ENCODE results near the gene RABGAP1L. TPM values are rescaled to one million over a fixed set of nuclear protein-coding genes. Genes with fewer than 3 reads are reported as not detected.
"Not testable (repeated sequence)": the region's sequence is repeated elsewhere in the genome, so short reads cannot be mapped to it uniquely, and the experiment has no call there.

RABGAP1L gene
- total RNA-seq, 1 donor from 2014 or later = 28.8 TPM

DNA sequence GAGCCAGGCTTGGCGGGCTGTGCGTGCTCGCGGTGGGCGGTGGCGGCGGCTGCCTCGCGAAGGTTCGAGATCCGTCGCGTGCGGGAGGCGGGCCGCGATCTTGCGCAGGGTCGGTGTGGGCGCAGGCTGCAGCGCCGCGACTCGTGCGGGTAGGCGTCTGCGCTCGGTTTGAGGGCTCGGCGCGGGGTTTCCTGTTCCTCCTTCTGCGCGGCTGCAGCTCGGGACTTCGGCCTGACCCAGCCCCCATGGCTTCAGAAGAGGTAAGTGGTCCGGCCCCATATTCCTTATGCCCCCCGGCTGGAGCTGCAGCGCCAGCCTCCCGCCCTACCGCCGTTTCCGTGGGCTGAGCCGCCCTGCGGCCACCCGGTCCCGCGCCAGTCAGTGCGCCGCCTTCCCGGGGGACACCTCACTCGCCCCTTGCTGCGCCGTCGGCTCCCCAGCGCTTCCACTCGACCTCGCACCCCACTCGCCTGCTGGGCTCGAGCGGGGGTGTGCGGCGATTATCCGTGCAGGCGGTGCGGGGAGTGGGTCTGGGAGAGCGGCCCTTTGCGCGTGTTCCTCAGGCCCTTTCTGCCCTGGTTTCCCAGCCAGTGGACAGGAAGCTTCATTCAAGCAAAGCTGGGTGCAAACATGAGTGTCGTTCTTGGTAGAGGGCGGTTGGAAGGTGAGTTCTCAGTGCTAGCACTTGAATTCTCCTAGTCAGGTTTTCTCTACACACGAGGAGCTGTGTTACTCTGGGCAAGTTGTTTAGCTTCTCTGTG is 840.8 kb downstream of the RABGAP1L start, which contains the start of gene CACYBP:
Gene CACYBP (plus strand): TSS at position 12 of the 761 bp plus-strand sequence. CDS start 234 bp downstream, at position 246.
- peaks cover 41% of the 10 kb centered on the region for H3K4me1 Mint-ChIP-seq (ENCODE audit: low read depth)
- no peaks in the 10 kb centered on the region for H3K27me3 Mint-ChIP-seq (ENCODE audit: low read depth)
- intact Hi-C loops (cut with micrococcal nuclease) = loop anchor here (1.0 to 10.0 kb wide), 7 partner anchors 23 to 1523 kb away; partner anchors contain the start of genes GAS5, MRPS14, PRDX6 and RABGAP1L
- H3K27ac Mint-ChIP-seq = peak within 1 kb of the TSS; percentile 81
- DNase-seq (ENCODE audit: low spot score) = no peak
- H3K36me3 Mint-ChIP-seq (ENCODE audit: low read depth) = peaks cover 44% of the 10 kb centered on the region
- H3K4me3 Mint-ChIP-seq (ENCODE audit: low read depth) = no peak within 1 kb of the TSS
- H3K9me3 Mint-ChIP-seq = no peaks in the 10 kb centered on the region

DNA sequence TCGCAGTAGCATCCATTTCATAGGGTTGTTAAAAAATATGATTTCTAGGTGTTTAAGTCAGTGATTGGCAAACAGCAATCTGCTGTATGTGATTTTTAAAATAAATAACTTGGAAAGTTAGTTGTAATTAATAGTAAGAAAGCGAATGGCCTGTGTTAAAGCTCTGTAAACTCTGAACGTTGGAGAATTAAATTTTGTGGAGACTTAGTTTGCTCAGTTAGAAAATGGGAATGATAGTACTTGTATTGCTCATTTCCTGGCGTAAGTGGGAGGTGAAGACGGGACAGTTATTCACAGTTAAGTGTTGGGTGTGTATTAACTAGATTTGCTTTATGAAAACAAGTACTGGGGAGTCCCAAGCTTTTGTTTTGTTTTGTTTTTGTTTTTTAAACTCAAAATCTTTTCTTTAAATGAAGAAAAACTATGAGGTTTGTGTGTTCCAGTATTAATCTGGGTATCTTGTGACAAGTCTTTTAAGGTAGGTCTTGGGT is 841.4 kb downstream of the RABGAP1L start:
- H3K4me1 Mint-ChIP-seq (ENCODE audit: low read depth) = peaks cover 47% of the 10 kb centered on the region
- H3K4me3 Mint-ChIP-seq (ENCODE audit: low read depth) = no peak overlapping the region
- H3K27ac Mint-ChIP-seq = peak overlapping the region; percentile 81
- peaks cover 51% of the 10 kb centered on the region for H3K36me3 Mint-ChIP-seq (ENCODE audit: low read depth)
- no peaks in the 10 kb centered on the region for H3K9me3 Mint-ChIP-seq
- DNase-seq (ENCODE audit: low spot score) = no peak
- intact Hi-C loops (cut with micrococcal nuclease) = no loop called here
- no peaks in the 10 kb centered on the region for H3K27me3 Mint-ChIP-seq (ENCODE audit: low read depth)

DNA sequence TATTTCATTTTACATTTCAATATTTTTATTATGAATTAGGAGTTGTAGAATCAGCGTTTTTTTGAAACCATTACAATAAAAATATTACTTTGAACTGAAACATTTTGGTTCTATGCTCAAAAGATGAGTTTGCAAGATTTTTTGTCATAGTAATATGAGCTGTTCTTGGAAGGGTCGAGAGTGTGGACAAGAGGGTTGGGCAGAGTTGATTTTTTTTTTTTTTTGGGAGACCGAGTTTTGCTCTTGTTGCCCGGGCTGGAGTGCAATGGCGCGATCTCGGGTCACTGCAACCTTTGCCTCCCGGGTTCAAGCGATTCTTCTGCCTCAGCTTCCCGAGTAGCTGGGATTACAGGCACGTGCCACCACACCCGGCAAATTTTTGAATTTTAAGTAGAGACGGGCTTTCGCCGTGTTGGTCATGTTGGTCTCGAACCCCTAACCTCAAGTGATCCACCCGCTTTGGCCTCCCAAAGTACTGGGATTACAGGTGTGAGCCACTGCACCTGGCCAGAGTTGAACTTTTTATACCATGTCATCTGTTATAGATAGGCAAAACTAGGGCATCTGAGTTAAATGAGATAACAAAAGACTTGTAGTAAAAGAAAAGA is 843.7 kb downstream of the RABGAP1L start:
- H3K9me3 Mint-ChIP-seq = no peaks in the 10 kb centered on the region
- H3K36me3 Mint-ChIP-seq (ENCODE audit: low read depth) = peaks cover 56% of the 10 kb centered on the region
- no peak for DNase-seq (ENCODE audit: low spot score)
- no peaks in the 10 kb centered on the region for H3K27me3 Mint-ChIP-seq (ENCODE audit: low read depth)
- peaks cover 44% of the 10 kb centered on the region for H3K4me1 Mint-ChIP-seq (ENCODE audit: low read depth)
- H3K27ac Mint-ChIP-seq = peak overlapping the region; percentile 61
- intact Hi-C loops (cut with micrococcal nuclease) = no loop called here
- H3K4me3 Mint-ChIP-seq (ENCODE audit: low read depth) = peak overlapping the region; percentile 40

DNA sequence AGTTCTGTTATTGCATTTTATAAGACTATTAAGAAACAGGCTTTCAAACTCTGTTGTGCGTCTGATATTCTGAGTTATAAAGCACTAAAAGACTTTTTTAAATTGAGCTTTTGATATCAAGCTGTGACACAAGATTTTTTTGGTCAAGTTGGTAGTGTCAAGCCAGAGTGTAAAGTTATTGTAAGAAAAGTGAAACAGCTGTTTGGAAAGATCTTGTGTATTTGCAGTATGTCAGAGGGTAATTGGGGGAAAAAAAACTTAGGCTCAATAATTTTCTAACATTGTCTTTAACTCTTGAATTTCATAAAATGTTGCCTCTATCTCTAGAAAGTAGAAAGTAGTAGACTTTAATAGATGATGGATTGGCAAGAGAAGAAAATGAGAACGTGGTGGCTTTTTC is 844.2 kb downstream of the RABGAP1L start:
- DNase-seq (ENCODE audit: low spot score) = no peak
- intact Hi-C loops (cut with micrococcal nuclease) = no loop called here
- H3K27me3 Mint-ChIP-seq (ENCODE audit: low read depth) = no peaks in the 10 kb centered on the region
- peak overlapping the region; percentile 40 for H3K4me3 Mint-ChIP-seq (ENCODE audit: low read depth)
- peaks cover 61% of the 10 kb centered on the region for H3K36me3 Mint-ChIP-seq (ENCODE audit: low read depth)
- peaks cover 46% of the 10 kb centered on the region for H3K4me1 Mint-ChIP-seq (ENCODE audit: low read depth)
- H3K9me3 Mint-ChIP-seq = no peaks in the 10 kb centered on the region
- H3K27ac Mint-ChIP-seq = peak overlapping the region; percentile 61

DNA sequence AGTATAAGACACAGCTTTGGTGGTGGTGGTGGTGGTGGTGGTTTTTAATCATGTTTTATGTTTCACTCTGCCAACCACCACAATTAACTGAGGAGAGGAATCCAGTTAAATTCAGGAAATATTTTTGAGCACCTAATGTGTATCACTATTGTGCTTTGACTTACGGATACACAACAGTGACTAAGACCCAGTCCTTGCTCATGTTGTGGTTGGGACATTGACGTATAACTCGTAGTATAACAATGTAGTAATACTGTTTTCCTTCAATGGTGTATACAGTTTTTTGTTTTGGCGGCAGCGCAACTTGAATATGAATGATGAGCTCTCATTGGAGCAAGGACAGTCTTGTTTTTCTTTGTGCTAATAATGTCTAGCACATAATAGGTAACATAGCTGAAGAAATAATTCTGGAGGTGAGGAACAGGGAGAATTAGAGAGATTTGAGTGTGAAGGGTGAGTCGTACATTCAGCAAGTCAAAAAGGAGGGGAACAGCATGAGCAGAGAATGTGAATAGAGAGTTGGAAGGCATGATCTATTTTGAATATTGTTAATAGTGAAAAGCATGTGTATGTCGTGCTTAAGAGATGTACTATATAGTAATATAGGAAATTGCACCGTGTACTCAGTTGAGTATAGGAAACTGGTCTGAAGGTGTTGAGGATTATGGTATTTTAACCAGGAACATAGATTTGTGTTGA is 845.9 kb downstream of the RABGAP1L start:
- Mint-ChIP-seq H3K9me3 (no peaks in the 10 kb centered on the region), H3K4me3 (ENCODE audit: low read depth) (no peak overlapping the region), H3K36me3 (ENCODE audit: low read depth) (peaks cover 74% of the 10 kb centered on the region), H3K4me1 (ENCODE audit: low read depth) (peaks cover 46% of the 10 kb centered on the region), H3K27ac (peak overlapping the region; percentile 40), H3K27me3 (ENCODE audit: low read depth) (no peaks in the 10 kb centered on the region)
- intact Hi-C loops (cut with micrococcal nuclease) = no loop called here
- DNase-seq (ENCODE audit: low spot score) = no peak

DNA sequence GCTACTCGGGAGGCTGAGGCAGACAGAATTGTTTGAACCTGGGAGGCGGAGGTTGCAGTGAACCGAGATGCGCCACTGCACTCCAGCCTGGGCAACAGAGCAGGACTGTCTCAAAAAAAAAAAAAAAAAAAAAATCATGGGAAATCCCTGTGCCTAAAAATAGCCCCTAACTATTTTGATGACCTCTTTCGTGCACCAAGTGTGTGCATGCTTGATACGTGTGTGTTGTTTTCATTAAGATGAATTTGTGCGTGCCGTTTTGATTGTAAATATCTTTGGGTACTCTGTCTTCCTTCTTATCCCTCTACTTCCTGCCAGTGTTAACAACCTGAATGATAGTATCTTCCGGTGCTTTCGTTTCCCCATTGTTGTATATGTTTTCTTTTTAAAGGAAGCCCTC is 850.2 kb downstream of the RABGAP1L start:
- Mint-ChIP-seq H3K27ac (peak overlapping the region; percentile 10), H3K4me1 (ENCODE audit: low read depth) (peaks cover 14% of the 10 kb centered on the region), H3K27me3 (ENCODE audit: low read depth) (no peaks in the 10 kb centered on the region), H3K4me3 (ENCODE audit: low read depth) (no peak overlapping the region), H3K36me3 (ENCODE audit: low read depth) (peaks cover 79% of the 10 kb centered on the region), H3K9me3 (no peaks in the 10 kb centered on the region)
- no peak for DNase-seq (ENCODE audit: low spot score)
- intact Hi-C loops (cut with micrococcal nuclease) = no loop called here

DNA sequence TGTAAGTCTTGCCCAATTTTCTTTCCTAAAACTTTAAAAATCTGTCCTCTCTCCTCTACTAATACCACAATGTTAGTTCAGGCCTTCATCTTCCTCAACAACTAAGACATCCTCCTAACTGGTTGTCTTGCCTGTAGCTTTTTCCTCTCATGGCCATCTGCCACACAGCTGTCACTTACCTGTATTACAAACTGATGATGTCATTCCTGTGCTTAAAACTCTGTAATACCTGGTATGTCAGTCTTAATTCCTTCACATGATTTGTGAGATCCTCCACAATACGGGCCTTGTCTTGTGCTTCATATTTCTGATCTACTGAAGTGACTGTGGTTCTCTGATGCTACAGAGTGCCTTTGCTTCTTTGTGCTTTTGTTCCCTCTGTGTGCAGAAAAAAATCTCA is 854.1 kb downstream of the RABGAP1L start:
- H3K36me3 Mint-ChIP-seq (ENCODE audit: low read depth) = peaks cover 77% of the 10 kb centered on the region
- no peak overlapping the region for H3K4me3 Mint-ChIP-seq (ENCODE audit: low read depth)
- H3K27ac Mint-ChIP-seq = peak overlapping the region; percentile 6
- peaks cover 7% of the 10 kb centered on the region for H3K4me1 Mint-ChIP-seq (ENCODE audit: low read depth)
- intact Hi-C loops (cut with micrococcal nuclease) = no loop called here
- no peaks in the 10 kb centered on the region for H3K27me3 Mint-ChIP-seq (ENCODE audit: low read depth)
- DNase-seq (ENCODE audit: low spot score) = no peak
- no peaks in the 10 kb centered on the region for H3K9me3 Mint-ChIP-seq

DNA sequence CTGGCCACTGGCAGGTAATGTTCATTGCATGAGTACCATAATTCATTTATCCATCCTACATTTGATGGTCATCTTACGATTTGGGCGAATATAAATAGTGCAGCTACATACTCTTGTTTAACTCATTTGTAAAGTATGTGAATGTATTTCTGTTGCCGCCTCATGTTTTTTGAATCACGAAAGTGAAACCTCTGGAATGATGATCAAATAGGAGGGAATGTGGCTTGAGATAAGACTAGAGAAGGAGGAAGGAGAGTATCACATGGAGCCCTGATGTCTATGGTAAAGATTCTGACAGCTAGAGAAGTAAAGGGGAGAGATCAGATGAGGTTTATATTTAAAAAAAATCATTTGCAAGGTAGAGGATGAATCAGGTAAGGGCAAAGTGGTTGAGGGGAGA is 855.9 kb downstream of the RABGAP1L start:
- no peaks in the 10 kb centered on the region for H3K9me3 Mint-ChIP-seq
- H3K4me3 Mint-ChIP-seq (ENCODE audit: low read depth) = no peak overlapping the region
- intact Hi-C loops (cut with micrococcal nuclease) = no loop called here
- H3K4me1 Mint-ChIP-seq (ENCODE audit: low read depth) = peaks cover 13% of the 10 kb centered on the region
- H3K27ac Mint-ChIP-seq = no peak overlapping the region
- H3K36me3 Mint-ChIP-seq (ENCODE audit: low read depth) = peaks cover 70% of the 10 kb centered on the region
- no peaks in the 10 kb centered on the region for H3K27me3 Mint-ChIP-seq (ENCODE audit: low read depth)
- DNase-seq (ENCODE audit: low spot score) = no peak

DNA sequence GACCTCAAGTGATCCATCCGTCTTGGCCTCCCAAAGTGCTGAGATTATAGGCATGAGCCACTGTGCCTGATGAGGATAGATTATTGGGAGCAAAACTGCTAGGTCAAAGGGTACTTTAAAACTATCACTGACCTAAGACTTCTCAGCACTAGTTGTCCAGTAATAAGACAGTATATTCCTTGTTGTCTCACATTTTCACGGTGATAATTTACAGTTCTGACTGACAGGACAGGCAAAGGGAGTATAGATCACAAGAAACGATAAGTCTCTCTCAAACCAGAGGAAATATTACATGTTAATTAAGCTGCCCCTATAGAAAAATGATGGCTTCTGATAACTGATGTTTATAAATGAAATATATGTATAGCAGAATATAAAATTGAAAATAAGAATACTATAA is 860.2 kb downstream of the RABGAP1L start:
- Mint-ChIP-seq H3K36me3 (ENCODE audit: low read depth) (peaks cover 48% of the 10 kb centered on the region), H3K27ac (no peak overlapping the region), H3K9me3 (peaks cover 2% of the 10 kb centered on the region), H3K4me3 (ENCODE audit: low read depth) (no peak overlapping the region), H3K4me1 (ENCODE audit: low read depth) (peaks cover 36% of the 10 kb centered on the region), H3K27me3 (ENCODE audit: low read depth) (no peaks in the 10 kb centered on the region)
- intact Hi-C loops (cut with micrococcal nuclease) = no loop called here
- no peak for DNase-seq (ENCODE audit: low spot score)

DNA sequence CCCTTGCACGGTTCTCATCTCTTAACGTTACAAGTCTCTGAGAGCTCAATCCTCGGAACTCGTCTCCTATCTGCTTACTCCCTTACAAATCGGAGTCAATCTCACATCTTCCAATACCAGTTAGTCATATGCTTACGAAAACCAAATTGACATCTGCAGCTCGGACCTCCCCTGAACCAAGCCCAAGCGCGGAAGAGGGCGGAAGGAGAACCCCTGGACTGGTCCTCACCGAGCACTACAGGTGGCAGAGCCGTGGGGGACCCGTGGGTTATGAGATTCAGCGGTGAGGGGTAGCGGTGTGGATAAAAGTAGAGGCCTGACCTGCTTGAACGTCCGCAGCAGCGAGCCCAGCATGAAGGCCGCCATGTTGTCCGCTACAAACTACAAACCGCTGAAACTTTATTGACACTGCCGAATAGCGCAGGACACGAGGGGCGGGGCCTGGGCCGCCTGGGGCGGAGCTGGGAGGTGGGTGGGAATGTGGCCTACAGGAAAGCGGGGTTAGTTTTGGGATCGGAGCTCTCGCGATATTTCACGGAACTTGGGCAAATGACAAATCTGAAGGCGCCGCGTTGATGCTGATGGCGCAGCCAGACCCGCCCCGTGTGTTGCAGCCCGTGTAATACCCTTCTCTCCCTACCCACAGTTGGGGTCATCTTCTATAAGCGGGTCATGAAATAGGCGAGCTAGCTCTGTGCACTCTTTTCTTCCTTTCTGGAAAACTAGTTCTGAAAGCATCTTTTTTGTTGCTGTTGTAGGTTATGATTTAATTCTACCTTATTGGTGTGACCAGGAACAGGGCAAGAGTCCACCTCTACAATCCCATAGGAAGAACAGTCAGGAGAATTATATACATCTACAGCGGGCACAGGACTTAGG is 864.0 kb downstream of the RABGAP1L start, which contains the start of gene MRPS14:
Gene MRPS14 (minus strand): TSS at position 383 of the 879 bp plus-strand sequence. CDS start 17 bp downstream, at position 366.
- H3K27ac Mint-ChIP-seq = peak within 1 kb of the TSS; percentile 92
- peak; percentile 96 for DNase-seq (ENCODE audit: low spot score)
- H3K27me3 Mint-ChIP-seq (ENCODE audit: low read depth) = no peaks in the 10 kb centered on the region
- H3K4me3 Mint-ChIP-seq (ENCODE audit: low read depth) = peak within 1 kb of the TSS; percentile 99
- H3K4me1 Mint-ChIP-seq (ENCODE audit: low read depth) = peaks cover 29% of the 10 kb centered on the region
- peaks cover 6% of the 10 kb centered on the region for H3K9me3 Mint-ChIP-seq
- intact Hi-C loops (cut with micrococcal nuclease) = loop anchor here (1.0 to 10.0 kb wide), 3 partner anchors 24 to 1548 kb away; partner anchors contain the start of genes CACYBP, KIAA0040 and PRDX6
- H3K36me3 Mint-ChIP-seq (ENCODE audit: low read depth) = peaks cover 23% of the 10 kb centered on the region

DNA sequence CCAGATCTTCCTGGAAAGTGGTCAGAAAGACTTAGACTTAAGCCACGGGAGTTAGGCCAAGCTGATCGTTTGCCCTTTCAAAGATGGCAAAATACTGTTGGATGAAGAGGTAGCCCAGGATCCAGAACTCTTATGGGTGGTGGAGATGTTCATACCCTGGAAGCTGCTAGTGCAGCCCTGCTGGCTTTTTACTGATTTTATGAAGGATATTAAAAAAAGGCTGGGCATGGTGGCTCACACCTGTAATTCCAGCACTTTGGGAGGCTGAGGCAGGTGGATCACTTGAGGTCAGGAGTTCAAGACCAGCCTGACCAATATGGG is 864.6 kb downstream of the RABGAP1L start:
- H3K9me3 Mint-ChIP-seq; H3K27me3 Mint-ChIP-seq (ENCODE audit: low read depth); DNase-seq (ENCODE audit: low spot score): not testable (repeated sequence)
- Mint-ChIP-seq H3K4me3 (ENCODE audit: low read depth) (peak overlapping the region; percentile 99), H3K27ac (peak overlapping the region; percentile 92), H3K36me3 (ENCODE audit: low read depth) (peaks cover 21% of the 10 kb centered on the region), H3K4me1 (ENCODE audit: low read depth) (peaks cover 27% of the 10 kb centered on the region)
- intact Hi-C loops (cut with micrococcal nuclease) = loop anchor here (1.0 to 10.0 kb wide), 3 partner anchors 25 to 1549 kb away; partner anchors contain the start of genes CACYBP, KIAA0040 and PRDX6

DNA sequence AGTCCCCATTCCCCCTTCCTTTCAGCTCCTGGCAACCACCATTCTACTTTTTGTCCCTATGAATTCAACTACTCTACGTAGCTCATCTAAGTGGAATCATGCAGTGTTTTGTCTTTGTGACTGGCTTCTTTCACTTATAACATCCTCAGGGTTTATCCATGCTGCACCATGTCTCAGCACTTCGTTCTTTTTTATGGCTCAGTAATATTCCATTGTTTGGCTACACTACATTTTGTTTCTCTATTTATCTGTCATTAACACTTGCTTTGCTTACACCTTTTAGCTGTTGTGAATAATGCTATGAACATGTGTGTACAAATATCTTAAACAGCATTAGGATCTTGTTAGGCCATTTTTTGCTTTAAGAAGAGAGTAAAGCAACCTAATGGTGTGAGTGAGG is 865.5 kb downstream of the RABGAP1L start:
- no peak for DNase-seq (ENCODE audit: low spot score)
- H3K36me3 Mint-ChIP-seq (ENCODE audit: low read depth) = peaks cover 20% of the 10 kb centered on the region
- H3K27me3 Mint-ChIP-seq (ENCODE audit: low read depth) = no peaks in the 10 kb centered on the region
- H3K4me1 Mint-ChIP-seq (ENCODE audit: low read depth) = peaks cover 33% of the 10 kb centered on the region
- H3K27ac Mint-ChIP-seq = peak overlapping the region; percentile 9
- H3K9me3 Mint-ChIP-seq = peaks cover 6% of the 10 kb centered on the region
- intact Hi-C loops (cut with micrococcal nuclease) = loop anchor here (5.0 to 10.0 kb wide), 4 partner anchors 48 to 1550 kb away; partner anchors contain the start of genes KIAA0040 and PRDX6
- H3K4me3 Mint-ChIP-seq (ENCODE audit: low read depth) = peak overlapping the region; percentile 14

Data from activated T-helper 2 cell treated with anti-CD3 and anti-CD28 coated beads, Interferon-gamma antibody, Interleukin-2, Interleukin-4, amounts not matched to agents 10 μg/mL and 5 μg/mL and 100 μg/mL, durations not matched to agents 14 hours and 24 hours and 36 hours (primary cell).